H1 (cell line): ENCODE measurements around the gene PLCB1. TPM values are rescaled to one million over a fixed set of nuclear protein-coding genes. Genes with fewer than 3 reads are reported as not detected.

Experiments
- ATF3 ChIP-seq: IDR thresholded peaks from 2 replicates; pipeline ENCODE4 v1.6.1; 2011; ENCODE audit warnings: low read depth, mild to moderate bottlenecking, low read length; ENCODE audit not compliant: insufficient read depth
- CHD7 ChIP-seq: fragments of 300-600 bp; sonication (generic); IDR thresholded peaks from 2 replicates; pipeline ENCODE4 v1.7.1; 2012; ENCODE audit warnings: low read length, moderate library complexity, mild to moderate bottlenecking, inconsistent platforms; ENCODE audit not compliant: insufficient replicate concordance
- polyA plus RNA-seq, 7 experiments: library from polyadenylated mRNA; depleted of rRNA in 3 of 7; stranded (reverse) in 5 of 7; unstranded in 2 of 7; fragments of >200 nt in 5 of 7; fragments of 200-250 nt in 2 of 7; gene quantifications; 1 replicate in 5 of 7; 2 replicates in 1 of 7; 4 replicates in 1 of 7; pipeline versions ENCODE4 v1.2.1 to v1.2.3, GENCODE V29; 2011 to 2013; ENCODE audit warnings: missing spikeins in 2 of 7, mixed read lengths in 2 of 7
- total RNA-seq: library from RNA; stranded (reverse); fragmentation: NEBNext Ultra II Directional; extraction: Animal tissue kit (Norgen Biotek cat#: 25700); gene quantifications from 2 replicates; pipeline ENCODE4 v1.2.1, GENCODE V29; 2021

PLCB1 gene
- total and polyA plus RNA-seq, 2 of the 8 experiments (the other 6 are each of a cell fraction or from before 2014, with no cell fraction given), result 2.6 to 9.1 TPM

DNA sequence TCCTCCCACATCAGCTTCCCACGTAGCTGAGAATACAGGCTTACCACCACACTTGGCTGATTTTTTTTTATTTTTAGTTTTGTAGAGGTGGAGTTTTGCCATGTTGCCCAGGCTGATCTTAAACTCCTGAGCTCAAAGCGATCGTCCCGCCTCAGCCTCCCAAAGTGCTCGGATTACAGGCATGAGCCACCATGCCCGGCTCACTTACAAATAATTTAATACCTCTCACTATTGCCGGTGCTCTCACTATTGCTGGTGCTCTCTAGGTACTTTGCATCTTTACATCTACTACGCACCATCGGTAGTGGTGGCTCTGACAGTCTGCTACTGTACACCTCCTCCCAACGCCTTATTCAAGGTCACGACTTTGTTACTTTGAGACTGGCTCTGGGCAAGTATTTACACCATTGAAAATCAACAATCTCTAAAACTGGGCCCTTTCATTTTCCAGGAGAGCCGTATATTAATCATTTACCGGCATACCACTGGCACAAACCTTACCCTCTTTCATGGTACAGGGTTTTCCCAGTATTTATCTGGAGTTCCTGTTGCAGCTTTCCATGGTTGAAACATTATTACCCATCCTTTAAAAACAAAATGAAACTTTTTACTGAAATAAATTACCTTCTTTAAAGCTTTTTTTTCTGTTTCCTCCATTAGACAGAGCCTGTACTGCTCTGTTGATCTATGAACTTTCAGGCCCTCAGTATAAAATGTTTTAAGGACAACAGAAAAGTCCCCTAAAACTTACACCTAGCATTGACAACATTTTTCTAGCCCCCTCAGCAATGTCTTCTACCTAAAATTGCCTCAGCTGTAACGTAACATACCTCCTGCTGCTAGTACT lies 677.3 kb downstream of the PLCB1 start (continued):
- TF ChIP-seq ATF3 (no peak), CHD7 (no peak)
